RWPE1 (cell line): ENCODE data around the gene UNC5A.
A peak's percentile ranks its signal among the peaks of the same experiment; 100 is the strongest.

ENCODE experiments used
- CTCF ChIA-PET: fragments of 350-600 bp; sonication (Branson Sonifier 250); formaldehyde crosslinking; extraction: SDS; loops from one replicate; lab custom pipeline; 2021; lab: Yijun Ruan, JAX
- POLR2A ChIA-PET: fragments of 400-600 bp; formaldehyde crosslinking; extraction: SDS; loops from one replicate; lab custom pipeline; 2020; ENCODE audit warnings: antibody characterized with exemption; ENCODE audit not compliant: low non-redundant PET; lab: Yijun Ruan, JAX
- DNase-seq: peaks from one replicate; pipeline ENCODE4 v3.0.0; 2012; ENCODE audit warnings: low spot score
- H3K27ac ChIP-seq: fragments of 450-650 bp; 2 replicates; pipeline ENCODE4 v1.5.1; 2017
- TF ChIP-seq, protein P1 (sequence below): fragments of 450-650 bp; conservative IDR thresholded peaks from 2 replicates; pipeline ENCODE4 v1.5.1; 2017; ENCODE audit warnings: low read depth, mild to moderate bottlenecking

UNC5A gene

DNA sequence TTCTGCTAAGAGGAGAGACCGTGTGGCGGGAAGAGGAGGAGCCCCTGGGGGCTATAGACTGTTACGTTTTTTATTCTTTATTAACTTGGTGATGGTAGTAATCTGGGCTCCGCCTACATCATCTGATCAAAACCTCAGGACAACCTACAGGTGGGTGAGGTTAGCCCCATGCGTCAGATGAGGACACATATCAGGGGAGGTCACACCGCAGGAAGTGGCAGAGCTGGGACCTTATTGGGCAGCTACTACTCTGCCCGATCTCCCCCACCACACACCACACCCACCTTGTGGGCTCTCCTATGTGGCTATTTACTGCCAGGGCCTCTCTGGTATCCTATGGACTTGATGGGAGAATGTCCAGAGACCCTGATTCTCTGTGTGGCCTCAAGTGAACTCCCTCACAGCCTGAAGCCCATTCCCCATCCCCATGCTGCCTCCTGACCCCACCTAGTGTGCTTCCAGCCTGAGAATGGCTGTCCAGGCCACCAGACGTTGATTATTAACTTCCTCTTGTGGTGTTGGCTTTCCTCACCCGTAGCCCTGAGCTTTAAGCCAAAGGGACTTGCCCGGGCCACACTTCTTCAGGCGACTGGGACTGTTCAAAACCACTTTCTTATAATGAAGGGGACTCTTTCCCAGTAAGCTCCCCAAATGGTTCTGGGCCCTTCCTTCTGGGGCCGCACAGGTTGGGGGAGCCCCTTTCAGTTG, 8.2 kb downstream of the UNC5A start:
- no peak overlapping the region for H3K27ac ChIP-seq
- DNase-seq, result no peak
- TF ChIP-seq, protein P1, sequence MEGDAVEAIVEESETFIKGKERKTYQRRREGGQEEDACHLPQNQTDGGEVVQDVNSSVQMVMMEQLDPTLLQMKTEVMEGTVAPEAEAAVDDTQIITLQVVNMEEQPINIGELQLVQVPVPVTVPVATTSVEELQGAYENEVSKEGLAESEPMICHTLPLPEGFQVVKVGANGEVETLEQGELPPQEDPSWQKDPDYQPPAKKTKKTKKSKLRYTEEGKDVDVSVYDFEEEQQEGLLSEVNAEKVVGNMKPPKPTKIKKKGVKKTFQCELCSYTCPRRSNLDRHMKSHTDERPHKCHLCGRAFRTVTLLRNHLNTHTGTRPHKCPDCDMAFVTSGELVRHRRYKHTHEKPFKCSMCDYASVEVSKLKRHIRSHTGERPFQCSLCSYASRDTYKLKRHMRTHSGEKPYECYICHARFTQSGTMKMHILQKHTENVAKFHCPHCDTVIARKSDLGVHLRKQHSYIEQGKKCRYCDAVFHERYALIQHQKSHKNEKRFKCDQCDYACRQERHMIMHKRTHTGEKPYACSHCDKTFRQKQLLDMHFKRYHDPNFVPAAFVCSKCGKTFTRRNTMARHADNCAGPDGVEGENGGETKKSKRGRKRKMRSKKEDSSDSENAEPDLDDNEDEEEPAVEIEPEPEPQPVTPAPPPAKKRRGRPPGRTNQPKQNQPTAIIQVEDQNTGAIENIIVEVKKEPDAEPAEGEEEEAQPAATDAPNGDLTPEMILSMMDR, result 0 out of 2 replicates have a peak, but pooled peaks have one; percentile 7
- ChIA-PET CTCF (interaction anchor here (1.1 to 1.5 kb wide), 3 partner anchors 27 to 158 kb away, joined by 4 read pairs; no protein-coding TSS in a partner anchor), POLR2A (no interaction called here)

DNA sequence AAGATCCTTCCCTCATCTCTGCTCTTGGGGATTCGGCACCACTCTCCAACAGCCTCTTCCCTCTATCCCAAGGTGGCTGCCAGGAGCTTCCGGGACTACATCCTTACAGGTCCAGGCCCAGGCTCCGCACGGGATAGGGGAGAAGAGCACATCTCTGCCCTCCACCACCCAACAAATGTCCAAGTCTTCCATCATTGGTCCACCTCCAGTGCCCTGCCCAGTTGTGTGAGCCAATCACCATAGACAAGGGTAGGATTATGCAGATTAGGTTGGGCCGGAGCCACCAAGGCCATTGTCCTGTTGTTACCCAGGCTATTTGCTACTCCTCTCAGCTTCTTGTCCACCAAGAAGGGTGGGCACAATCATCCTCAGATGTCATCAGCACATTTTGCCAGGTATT, 9.1 kb downstream of the UNC5A start:
- H3K27ac ChIP-seq, result no peak overlapping the region
- CTCF ChIA-PET, result interaction anchor here (0.7 to 1.2 kb wide), 3 partner anchors 26 to 436 kb away, joined by 3 to 4 read pairs (median 4); no protein-coding TSS in a partner anchor
- TF ChIP-seq, protein P1, result no peak
- DNase-seq, result no peak
- POLR2A ChIA-PET, result no interaction called here

DNA sequence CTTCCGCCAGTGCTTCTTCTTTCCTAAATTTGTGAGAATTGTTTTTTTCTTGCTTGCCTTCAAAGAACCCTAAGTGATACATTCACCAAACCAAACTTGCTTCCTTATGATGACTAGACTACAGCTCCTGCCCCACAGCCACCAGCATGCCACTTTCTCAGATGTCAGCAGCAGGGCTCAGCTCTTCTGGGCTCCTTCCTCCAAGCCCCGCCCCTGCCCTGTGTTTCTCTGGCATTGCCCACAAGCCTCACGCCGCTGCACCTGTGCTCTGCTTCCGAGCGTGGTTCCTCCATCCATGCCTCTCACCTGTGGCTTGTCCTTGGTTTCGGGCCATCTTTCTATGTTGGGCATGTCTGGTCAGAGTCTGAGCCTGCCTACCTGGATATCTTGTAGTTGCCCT, 10.6 kb downstream of the UNC5A start:
- no peak for DNase-seq
- H3K27ac ChIP-seq, result no peak overlapping the region
- TF ChIP-seq, protein P1, result no peak
- ChIA-PET CTCF (interaction anchor here (0.6 to 1.2 kb wide), 4 partner anchors 32 to 160 kb away, joined by 3 to 6 read pairs (median 5); no protein-coding TSS in a partner anchor), POLR2A (no interaction called here)

DNA sequence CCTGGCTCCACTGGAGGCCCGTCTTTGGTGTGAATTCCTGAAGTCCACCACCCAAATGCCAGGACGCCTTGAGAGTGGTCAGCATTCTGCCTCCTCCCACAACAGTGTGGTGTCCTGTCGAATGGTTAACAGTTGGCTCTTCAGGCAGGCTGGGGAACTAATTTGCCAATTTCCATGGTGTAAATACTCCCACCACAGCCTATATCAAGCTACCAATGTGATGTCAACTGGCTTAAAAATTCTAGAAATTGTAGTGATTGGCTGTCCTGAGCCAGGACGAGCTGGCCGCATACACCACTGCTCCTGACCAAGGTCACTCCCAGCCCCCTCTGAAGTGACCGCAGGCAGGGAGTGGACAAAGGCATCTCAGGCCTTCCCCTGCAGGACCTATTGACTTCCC, 11.1 kb downstream of the UNC5A start:
- no peak for DNase-seq
- POLR2A ChIA-PET, result no interaction called here
- CTCF ChIA-PET, result interaction anchor here (0.6 to 1.3 kb wide), 5 partner anchors 8 to 292 kb away, joined by 3 to 7 read pairs (median 5); no protein-coding TSS in a partner anchor
- H3K27ac ChIP-seq, result peak overlapping the region; percentile 52; the same call in 1 of the 2 replicates
- TF ChIP-seq, protein P1, result no peak

DNA sequence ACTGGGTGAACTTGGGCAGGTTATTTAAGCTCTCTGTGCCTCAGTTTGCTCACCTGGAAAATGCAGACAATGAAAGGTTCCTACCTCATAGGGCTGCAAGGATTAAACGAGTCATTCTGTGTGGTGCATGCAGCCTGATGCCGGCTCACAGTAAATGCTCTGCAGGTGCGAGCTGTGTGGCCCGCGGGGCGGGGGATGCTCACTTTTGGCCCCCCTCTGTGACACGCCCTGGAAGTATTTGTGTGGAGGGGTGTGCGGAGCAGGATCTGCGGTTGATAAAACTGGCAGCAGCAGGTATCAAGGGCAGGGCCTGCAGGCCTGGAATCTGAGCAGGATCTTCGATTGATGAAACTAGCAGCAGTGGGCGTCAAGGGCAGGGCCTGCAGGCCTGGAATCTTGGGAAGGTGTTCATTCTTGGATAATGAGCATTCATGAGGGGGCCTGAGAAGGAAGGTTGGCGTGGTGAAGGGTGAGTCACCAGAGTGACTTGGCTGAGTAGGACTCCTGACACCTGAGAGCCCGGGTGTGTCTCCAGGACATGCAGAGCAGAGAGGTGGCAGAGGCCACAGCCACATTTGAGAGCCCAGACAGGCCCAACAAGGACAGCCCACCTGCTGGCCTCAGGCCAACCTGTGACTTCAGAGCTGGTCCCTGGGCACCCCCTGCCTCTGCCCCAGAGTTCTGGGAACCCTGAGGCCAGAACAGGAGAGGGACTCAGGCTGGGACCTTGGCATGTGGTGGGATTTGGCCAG, 11.9 kb downstream of the UNC5A start:
- CTCF ChIA-PET, result interaction anchor here (0.9 to 1.3 kb wide), 3 partner anchors 9 to 291 kb away, joined by 3 to 7 read pairs (median 3); no protein-coding TSS in a partner anchor
- peak; percentile 92 for DNase-seq
- POLR2A ChIA-PET, result no interaction called here
- TF ChIP-seq, protein P1, result no peak
- peak overlapping the region; percentile 52 for H3K27ac ChIP-seq

DNA sequence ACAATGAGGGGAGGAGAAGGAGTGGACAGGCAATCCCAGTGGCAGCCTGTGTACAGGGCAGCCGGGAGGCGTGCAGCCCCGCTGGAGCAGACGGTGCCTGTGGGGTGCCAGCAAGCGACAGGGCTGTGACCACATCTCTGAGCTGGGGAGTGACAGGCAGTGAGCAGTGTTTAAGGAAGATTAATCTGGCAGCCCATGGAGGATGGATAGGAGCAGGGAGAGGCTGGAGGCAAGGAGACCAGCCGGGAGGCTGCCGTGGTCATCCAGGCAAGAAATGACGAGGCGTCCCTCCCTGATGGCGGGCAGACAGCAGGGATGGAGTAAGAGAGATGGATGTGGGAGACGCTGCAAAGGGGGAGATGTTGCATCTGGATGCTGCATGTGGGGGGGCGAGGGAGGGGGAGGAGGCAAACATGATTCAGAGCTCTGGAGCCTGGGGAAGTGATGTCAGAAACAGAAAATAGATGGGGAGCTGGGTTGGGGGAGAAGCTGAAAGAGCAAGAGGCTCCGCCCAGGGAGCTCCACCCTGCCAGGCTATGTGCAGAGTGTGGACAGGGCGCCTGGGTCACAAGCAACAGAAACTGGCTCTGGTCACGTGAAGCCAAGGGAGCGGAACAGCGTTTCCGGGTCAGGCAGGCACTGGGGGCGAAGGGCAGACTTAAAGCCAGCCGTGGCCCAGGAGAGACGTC, 12.6 kb downstream of the UNC5A start:
- DNase-seq, result peak; percentile 76
- POLR2A ChIA-PET, result no interaction called here
- peak overlapping the region; percentile 52 for H3K27ac ChIP-seq
- TF ChIP-seq, protein P1, result no peak
- CTCF ChIA-PET, result interaction anchor here (1.3 to 1.5 kb wide), 3 partner anchors 10 to 162 kb away, joined by 3 to 7 read pairs (median 5); no protein-coding TSS in a partner anchor
